ENCODE measurements around the gene SYDE2. TPM values are rescaled to one million over a fixed set of nuclear protein-coding genes. Genes with fewer than 3 reads are reported as not detected.

Gene SYDE2
- total RNA-seq, 1 donor from 2014 or later = 13.1 TPM

DNA sequence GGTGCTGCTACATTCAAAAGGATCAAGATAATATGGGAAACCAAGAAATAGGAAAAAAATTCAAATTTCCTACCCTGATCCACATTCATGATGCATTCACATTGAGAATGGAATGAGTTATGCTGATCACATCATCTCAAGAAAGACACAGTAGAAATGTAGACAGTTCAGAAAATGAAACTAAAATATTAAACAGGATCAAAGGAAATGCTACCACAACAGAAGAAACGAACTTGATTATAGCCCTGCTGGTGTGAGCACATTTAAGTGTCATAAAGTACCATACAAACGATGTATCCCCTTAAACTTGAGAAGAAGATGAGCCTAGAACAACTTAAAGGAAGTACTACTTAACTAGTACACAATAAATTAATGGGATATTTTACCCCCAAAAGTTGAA is 21.3 kb downstream of the SYDE2 start:
- no peak overlapping the region for H3K4me3 Mint-ChIP-seq (ENCODE audit: unreplicated experiment)
- peaks cover 5% of the 10 kb centered on the region for H3K4me1 Mint-ChIP-seq (ENCODE audit: low read depth)
- TF ChIP-seq, protein P1, sequence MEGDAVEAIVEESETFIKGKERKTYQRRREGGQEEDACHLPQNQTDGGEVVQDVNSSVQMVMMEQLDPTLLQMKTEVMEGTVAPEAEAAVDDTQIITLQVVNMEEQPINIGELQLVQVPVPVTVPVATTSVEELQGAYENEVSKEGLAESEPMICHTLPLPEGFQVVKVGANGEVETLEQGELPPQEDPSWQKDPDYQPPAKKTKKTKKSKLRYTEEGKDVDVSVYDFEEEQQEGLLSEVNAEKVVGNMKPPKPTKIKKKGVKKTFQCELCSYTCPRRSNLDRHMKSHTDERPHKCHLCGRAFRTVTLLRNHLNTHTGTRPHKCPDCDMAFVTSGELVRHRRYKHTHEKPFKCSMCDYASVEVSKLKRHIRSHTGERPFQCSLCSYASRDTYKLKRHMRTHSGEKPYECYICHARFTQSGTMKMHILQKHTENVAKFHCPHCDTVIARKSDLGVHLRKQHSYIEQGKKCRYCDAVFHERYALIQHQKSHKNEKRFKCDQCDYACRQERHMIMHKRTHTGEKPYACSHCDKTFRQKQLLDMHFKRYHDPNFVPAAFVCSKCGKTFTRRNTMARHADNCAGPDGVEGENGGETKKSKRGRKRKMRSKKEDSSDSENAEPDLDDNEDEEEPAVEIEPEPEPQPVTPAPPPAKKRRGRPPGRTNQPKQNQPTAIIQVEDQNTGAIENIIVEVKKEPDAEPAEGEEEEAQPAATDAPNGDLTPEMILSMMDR (IDR thresholded peaks at IDR 0.05) = no peak
- no peaks in the 10 kb centered on the region for H3K27me3 Mint-ChIP-seq (ENCODE audit: low read depth)
- no peaks in the 10 kb centered on the region for H3K9me3 Mint-ChIP-seq (ENCODE audit: low read depth)
- no peak for DNase-seq (ENCODE audit: low spot score)
- no peak overlapping the region for H3K27ac Mint-ChIP-seq (ENCODE audit: unreplicated experiment)
- H3K36me3 Mint-ChIP-seq (ENCODE audit: low read depth) = peaks cover 12% of the 10 kb centered on the region

DNA sequence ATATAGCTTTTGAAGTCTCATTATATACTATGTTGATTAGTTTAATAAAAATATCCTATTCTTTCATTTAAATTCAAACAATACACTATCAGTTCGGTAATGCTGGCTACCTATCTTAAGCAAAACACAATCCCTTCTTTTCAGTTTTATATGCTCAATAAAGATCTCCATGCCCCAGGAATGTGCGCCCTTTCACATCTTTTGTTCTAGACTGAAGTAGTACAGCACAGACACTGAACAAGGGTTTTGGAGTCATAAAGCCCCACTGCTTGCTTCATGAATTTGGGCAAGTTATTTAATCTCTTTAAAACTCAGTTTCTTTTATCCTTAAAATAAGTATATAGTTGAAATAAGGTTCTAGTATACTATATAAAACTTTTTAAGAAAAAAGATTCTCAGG is 22.4 kb downstream of the SYDE2 start:
- Mint-ChIP-seq H3K27ac (ENCODE audit: unreplicated experiment) (no peak overlapping the region), H3K4me3 (ENCODE audit: unreplicated experiment) (no peak overlapping the region), H3K4me1 (ENCODE audit: low read depth) (peaks cover 5% of the 10 kb centered on the region)

GRCh38 chr1:85174503-85174902 is 26.3 kb downstream of the SYDE2 start:
- Mint-ChIP-seq H3K4me3 (ENCODE audit: unreplicated experiment) (no peak overlapping the region), H3K9me3 (ENCODE audit: low read depth) (no peaks in the 10 kb centered on the region), H3K27ac (ENCODE audit: unreplicated experiment) (no peak overlapping the region), H3K27me3 (ENCODE audit: low read depth) (no peaks in the 10 kb centered on the region), H3K36me3 (ENCODE audit: low read depth) (peaks cover 12% of the 10 kb centered on the region), H3K4me1 (ENCODE audit: low read depth) (no peaks in the 10 kb centered on the region)
- TF ChIP-seq, protein P1 (IDR thresholded peaks at IDR 0.05) = no peak
- no peak for DNase-seq (ENCODE audit: low spot score)

More for the DNA sequence above, 22.4 kb downstream of the SYDE2 start:
- TF ChIP-seq, protein P1 (IDR thresholded peaks at IDR 0.05) = no peak
- Mint-ChIP-seq H3K9me3 (ENCODE audit: low read depth) (no peaks in the 10 kb centered on the region), H3K36me3 (ENCODE audit: low read depth) (peaks cover 16% of the 10 kb centered on the region), H3K27me3 (ENCODE audit: low read depth) (no peaks in the 10 kb centered on the region)
- DNase-seq (ENCODE audit: low spot score) = no peak

GRCh38 chr1:85172684-85173337 is 28.0 kb downstream of the SYDE2 start:
- Mint-ChIP-seq H3K27ac (ENCODE audit: unreplicated experiment) (no peak overlapping the region), H3K36me3 (ENCODE audit: low read depth) (peaks cover 15% of the 10 kb centered on the region), H3K9me3 (ENCODE audit: low read depth) (no peaks in the 10 kb centered on the region), H3K4me1 (ENCODE audit: low read depth) (no peaks in the 10 kb centered on the region), H3K27me3 (ENCODE audit: low read depth) (no peaks in the 10 kb centered on the region), H3K4me3 (ENCODE audit: unreplicated experiment) (no peak overlapping the region)
- DNase-seq (ENCODE audit: low spot score) = no peak
- TF ChIP-seq, protein P1 (IDR thresholded peaks at IDR 0.05) = no peak

- Mint-ChIP-seq H3K9me3 (ENCODE audit: low read depth) (no peaks in the 10 kb centered on the region), H3K36me3 (ENCODE audit: low read depth) (peaks cover 11% of the 10 kb centered on the region), H3K4me3 (ENCODE audit: unreplicated experiment) (no peak overlapping the region), H3K27me3 (ENCODE audit: low read depth) (no peaks in the 10 kb centered on the region), H3K4me1 (ENCODE audit: low read depth) (peaks cover 1% of the 10 kb centered on the region), H3K27ac (ENCODE audit: unreplicated experiment) (no peak overlapping the region)
- TF ChIP-seq, protein P1 (IDR thresholded peaks at IDR 0.05) = no peak
- no peak for DNase-seq (ENCODE audit: low spot score)
Measured at GRCh38 chr1:85171721-85172120, 29.1 kb downstream of the SYDE2 start.

All from chondrocyte (in vitro differentiated cells).